NCI-H748 (cell line): Measurements from ENCODE around the gene NTNG1.
A peak's percentile ranks its signal among the peaks of the same experiment; 100 is the strongest.
"Not testable (repeated sequence)": the region's sequence is repeated elsewhere in the genome, so short reads cannot be mapped to it uniquely, and the experiment has no call there.

Experiments
- DNase-seq: peaks from one replicate; lab custom pipeline; 2025; ENCODE audit not compliant: unreplicated experiment; lab: John Stamatoyannopoulos, UW

The NTNG1 gene

DNA sequence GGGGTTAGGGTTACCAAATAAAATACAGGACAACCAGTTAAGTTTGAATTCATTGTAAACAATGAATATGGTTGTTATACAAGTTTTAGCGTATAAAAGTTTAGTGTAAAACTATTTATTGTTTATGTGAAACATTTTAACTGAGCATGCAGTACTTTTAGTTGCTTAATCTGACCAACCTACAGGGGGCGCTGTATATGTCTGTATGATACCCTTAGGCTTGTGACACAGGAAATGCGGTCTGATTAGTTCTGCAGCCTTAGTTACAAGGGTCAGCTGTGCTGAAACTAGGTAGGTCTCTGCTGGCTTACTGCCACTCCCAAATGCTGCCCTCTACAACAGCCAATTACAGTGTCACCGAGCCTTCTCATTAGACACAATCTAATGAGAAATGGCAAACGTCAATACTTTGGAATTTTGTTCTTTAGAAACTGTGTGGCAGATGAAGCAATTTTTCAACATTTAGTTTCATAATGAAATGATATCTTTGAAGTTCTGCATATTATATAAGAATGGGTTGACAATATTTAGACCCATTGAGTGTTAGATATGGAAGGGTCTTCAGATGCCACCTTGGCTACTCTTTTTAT is 56.2 kb downstream of the NTNG1 start:
- DNase-seq, result peak; percentile 72

DNA sequence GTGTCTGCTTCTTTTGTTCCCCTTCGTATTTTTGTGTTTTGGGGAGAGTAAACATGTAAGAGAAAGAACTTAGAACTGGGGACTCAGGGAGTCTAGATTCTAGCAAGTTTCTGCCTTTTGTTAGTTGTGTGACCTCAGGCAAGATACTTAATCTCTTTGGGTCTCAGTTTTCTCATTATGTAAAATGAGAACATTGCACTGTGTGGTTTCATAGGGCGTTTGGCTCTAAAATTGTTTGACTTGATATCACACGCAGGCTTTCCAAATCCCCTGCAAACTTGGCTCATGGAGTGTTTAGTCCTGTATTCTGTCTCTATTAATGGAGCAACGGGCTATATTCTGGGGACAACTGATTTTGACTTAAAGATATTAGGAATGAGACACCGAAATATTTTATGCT is 57.7 kb downstream of the NTNG1 start:
- no peak for DNase-seq

DNA sequence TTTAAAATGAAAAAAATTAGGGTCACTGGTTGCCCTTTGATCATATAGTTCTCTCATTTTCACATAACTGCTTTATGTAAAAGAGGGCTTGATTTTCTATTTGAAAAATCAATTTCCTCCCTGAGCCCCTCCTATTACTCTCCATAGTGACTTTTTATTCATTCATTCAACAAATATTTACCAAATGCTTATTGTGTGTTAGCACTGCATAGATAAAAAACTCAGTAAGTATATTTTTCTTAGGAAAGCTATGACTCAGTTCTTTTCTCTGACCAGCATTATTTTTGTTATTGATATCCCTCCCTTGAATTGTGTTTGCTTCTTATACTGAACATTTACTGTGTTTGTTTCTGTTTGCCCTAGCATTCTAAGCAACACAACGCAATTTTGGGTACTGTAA is 59.8 kb downstream of the NTNG1 start:
- no peak for DNase-seq

DNA sequence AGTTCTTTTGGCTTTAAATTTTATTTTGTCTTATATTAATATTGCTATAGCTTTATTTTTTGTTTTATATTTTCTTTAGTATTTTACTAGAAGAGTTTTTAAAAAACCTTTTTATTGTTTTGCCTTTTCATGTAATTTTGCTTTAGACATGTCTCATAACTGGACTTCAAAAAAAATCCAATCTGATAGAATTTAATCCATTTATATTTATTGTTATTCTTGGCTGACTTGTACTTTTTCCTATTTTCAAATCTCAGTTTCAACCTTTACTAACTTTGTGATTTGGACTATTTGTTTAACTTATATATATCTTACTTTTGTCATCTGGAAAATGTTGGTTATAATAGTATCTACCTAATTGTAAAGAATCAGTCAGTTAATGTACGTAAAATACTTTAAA is 61.2 kb downstream of the NTNG1 start:
- DNase-seq, result no peak

DNA sequence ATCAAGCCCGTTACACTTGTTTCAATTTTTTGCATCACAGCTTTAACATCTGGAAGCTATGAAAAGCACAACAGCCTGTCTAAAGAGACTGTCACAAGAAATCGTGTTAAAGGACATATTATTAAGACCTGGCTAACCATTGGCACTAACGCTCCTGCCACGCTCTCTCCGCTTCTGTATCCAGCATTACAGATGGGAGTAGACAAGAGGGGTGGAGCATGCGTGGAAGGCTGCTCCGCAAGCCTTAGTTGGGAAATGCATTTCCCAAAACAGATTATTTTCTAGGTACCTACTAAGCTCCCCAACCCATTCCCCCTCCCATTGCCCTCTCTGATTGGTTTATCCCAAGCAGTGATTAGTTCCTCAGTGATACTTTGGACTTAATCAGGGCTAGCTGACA is 72.4 kb downstream of the NTNG1 start:
- no peak for DNase-seq

DNA sequence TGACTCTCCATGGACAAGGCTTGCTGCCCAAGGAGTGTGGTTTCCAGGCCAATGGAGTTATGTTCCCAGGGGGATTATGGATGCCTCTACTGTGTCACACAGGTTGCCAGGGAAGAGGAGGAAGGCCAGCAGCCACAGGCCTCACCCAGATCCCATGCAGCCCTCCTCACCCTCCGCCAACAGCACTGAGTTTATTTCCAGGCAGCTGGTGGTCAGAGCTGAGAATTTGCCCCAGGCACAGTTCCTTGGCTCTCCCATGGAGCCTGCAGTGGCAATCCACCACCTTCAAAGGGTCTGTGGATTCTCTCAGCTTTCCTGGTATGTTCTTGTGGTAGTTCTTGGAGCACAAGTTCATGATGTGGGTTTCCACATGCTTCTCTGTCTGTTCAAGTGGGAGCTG is 79.2 kb downstream of the NTNG1 start:
- no peak for DNase-seq

DNA sequence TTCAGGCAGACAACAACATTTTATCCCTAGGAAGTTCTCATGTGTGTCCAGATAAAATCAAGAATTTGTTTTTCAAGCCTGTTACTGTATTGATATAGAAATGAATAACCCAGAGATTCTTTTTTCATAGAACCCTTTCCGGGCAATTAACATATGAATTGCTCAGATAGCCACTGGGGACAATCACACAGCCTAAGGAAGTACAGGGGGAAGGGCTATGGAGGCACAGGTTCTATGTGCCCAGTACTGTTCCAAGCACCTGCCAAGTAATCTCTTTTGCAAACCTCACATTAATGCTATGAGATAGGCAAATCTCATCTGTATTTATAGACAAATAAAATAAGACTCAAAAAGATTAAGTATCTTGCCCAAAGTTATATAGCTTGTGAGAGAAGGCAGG is 84.9 kb downstream of the NTNG1 start:
- no peak for DNase-seq

DNA sequence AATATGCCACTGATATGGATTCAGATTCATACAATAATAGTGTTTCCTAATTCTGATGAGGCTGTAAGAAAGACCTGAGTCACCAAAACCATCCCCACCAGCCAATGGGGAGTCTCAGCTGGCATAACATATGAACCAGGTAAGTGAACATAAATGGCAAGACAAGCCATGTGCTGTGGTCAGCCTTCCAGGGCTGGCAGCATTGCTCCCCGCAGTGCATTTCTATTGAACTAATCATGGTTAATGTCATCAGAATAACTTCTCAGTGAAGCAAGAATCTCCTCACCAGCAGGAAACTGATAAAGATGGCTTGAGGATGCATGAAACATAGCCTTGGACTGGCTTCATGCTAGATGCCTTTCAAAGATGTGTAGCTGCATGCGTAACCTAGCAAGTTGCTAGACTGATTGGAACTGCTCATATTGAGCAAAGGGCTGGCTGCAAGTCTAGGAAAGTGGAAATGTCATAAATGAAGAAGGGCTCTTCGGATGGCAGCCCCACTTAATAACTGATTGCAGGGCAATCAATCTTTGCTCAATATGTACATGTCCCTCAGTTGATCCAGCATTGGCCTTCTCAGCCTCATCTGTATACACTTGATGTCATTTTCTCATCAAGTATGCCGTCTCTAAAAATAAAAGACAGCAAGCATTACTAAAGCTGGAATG is 88.0 kb downstream of the NTNG1 start:
- no peak for DNase-seq

DNA sequence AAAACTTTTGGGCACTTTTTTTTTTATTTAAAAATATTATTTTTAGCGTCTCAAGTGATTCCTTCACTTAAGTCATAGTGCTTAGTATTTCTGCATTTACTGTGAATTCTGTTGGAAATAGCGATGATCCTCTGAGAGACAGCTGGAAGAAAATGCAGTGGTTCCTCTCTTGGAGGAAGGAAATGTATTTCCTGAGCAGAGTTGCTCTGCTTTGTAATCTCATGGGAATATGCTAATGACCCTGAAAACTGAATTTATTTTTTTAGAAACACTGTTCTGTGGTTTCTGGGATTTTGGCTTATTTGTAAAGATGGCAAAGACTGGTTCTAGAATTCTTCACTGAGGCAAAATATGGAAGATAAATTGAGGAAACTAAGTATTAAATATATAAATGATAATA is 88.9 kb downstream of the NTNG1 start:
- DNase-seq, result no peak

DNA sequence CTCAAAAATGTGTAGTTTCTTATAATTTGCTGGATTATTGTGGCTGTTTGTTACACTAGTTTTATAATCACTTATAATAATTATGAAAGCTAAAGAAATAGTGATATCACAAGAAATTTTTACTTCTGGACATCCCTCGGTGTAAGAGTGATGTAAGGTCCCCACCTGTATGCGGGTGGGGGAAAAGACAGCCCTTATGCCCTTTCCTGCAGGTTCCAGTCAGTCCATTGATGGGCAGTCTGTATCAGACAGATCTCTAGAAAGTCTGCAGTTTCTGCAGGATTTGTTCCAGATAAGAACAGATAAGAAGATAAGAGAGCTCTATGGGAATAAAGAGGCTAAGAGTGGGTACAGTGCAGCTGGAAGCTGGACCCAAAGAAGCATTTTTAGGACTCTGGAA is 89.3 kb downstream of the NTNG1 start:
- no peak for DNase-seq

DNA sequence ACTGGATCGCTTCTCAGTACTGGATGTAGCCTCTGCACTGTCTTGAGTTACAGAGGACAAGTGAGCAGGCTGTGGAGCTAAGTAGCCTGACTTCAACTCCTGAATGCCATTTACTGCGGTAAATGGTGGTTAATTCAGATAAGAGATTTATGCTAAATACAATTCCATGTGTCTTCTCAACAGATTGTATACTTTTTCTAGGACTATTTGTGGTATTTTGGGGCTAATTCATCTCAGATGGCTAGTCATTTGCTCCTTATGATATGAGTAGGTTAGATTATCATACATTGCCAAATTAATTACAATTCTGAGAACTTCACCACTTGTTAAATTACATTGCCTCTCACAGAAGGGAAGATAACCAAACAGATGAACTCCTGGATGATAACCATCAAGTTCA is 90.5 kb downstream of the NTNG1 start:
- DNase-seq, result no peak

DNA sequence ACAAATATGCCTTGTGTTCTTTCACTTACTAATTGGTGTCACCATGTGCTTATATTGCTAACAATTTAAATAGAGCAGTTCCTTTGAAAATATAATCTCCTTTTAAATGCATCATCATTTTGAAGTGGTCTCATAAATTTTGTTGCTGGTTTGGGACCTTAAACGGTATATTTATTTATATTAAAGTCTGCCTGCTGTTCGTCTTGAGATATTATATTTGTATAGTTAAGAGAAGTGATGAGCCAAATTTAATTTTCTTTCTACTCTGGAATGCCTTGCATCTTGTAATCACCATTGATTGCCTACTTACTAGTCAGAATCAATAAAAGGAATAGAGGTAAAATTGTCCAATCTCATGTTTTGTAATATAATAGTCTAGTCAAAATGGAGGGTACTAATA is 91.6 kb downstream of the NTNG1 start:
- no peak for DNase-seq

DNA sequence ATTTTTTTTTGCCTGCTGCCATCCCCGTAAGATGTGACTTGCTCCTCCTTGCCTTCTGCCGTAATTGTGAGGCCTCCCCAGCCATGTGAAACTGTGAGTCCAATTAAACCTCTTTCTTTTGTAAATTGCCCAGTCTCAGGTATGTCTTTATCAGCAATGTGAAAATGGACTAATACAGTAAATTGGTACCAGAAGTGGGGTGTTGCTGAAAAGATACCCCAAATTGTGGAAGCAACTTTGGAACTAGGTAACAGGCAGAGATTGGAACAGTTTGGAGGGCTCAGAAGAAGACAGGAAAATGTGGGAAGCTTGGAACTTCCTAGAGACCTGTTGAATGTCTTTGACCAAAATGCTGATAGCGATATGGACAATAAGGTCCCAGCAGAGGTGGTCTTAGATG is 95.9 kb downstream of the NTNG1 start:
- DNase-seq, result not testable (repeated sequence)

DNA sequence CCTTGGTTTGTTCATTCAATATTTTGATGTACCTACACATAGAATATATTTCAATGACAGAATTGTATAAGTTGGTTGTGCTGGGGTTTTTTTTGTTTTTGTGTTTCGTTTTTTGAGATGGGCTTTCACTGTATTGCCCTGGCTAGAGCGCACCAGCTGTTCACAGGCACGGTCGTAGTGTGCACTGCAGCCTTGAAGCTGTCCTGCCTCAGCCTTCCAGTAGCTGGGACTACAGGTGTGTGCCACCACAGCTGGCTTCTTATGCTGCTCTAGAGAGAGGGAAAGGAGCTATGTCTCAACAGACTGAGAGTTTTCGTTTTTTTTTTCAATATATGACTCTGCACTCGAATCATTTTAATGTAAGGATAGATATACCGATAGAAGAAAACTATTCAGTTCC is 102.6 kb downstream of the NTNG1 start:
- DNase-seq, result no peak

DNA sequence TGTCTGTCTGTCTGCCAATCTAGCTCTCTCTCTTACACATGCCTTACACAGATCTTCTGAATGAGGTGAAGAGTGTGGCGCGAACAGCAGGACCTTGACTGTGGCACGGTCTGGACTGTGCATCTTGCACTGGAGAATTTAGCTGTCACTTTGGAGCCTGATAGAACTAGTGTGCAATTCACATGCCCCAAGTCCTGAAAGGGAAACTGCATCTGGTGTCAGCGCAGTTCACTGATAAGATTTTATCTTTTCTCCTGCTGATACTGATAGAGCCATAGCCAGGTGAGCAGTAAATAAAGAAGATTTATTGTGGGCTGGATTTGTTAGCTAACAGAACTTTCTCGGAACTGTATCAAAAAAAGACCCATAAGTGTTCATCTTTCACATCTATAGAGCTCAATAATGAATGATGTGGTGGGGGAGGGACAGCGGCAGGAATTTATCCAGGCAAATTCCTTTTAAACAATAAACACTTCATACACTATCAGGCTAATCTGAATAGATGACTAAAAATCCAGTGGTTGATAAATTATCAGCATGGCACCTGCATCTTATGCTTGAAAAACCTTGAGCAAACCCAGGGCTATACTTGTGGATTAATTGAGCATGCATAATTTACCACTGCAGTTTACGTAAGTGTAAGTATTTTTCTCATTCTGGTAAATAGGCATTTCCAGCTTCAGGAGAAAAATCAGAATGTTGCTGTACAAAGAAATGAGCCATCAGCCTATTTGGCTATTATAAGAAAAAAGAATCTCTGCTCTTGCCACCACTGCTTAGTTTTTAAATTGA is 104.1 kb downstream of the NTNG1 start:
- no peak for DNase-seq

DNA sequence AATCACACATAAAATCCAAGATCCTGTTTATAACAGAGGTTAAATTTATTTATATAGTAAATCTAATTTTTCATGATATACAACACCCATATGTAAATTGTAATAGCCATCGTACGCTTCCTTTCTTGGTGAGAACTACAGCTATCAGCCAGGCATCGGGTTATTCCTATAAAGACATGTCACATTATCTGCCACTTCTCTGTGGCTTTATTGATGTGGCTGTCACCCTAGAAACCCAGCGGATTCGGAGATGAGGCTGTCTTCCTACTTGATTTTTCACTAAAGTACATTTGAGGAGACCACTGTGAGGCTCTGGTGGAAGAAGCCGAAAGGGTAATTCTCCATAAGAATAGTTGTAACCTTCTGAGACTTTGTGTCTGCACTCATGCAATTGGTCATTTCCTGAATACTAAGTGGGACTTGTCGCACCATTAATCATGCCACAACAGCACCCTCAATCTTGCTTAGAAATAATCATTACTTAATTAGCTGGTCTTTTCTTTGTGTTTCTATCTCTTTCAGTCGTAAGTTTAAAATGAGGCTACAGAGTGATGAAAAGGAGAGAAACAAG is 106.0 kb downstream of the NTNG1 start:
- DNase-seq, result no peak

DNA sequence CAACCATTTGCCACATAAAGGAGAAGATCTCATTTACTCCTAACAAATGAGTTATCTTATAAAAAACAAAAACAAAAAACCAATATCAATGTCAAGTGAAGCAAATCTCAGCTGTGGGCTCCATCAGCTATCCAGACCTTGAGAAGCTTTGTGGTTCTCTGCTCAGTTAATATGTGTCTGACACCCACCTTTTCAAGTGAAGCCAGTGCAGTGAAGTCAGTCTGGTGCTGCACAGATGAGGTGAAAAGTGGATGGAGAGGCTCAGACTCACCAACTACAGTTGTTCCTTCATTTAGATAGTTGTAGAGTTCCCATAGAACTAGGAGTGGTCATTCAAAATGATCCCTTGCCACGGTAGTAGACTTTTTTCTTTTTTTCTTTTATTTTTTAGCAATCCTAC is 106.8 kb downstream of the NTNG1 start:
- no peak for DNase-seq

DNA sequence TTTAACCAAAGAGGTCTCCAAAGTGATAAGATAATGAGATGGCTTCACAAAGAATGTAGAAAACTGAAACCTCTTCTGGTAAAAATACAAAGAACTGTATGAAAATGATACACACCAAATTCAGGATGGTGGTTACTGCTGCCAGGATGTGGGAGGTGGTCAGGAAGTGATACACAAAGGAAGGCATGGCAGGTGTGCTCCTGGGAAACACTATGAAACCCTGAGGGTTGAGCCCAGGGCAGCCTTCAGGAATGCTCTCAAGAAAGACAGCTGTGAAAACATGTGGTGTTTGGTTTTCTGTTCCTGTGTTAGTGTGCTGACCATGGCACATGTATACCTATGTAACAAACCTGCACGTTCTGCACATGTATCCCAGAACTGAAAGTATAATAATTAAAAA is 109.3 kb downstream of the NTNG1 start:
- peak; percentile 85 for DNase-seq

DNA sequence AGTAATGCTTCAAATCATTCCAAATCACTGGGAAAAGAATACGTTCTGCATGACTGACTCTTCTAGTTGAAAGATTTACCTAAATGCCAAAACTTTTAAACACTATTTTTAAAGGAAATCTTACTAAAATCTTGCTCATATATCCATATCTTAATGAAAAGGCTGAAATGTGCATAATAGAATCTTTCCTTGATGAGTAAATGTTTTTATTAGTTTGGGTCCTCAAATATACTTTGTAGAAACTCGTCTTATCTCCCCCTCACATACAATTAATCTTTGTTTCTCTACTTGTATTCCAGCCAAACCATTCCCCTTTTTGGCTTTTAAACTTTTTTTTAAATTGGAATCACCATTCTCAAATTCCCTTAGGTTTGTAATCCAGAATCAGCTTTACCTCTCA is 110.2 kb downstream of the NTNG1 start:
- DNase-seq, result no peak

DNA sequence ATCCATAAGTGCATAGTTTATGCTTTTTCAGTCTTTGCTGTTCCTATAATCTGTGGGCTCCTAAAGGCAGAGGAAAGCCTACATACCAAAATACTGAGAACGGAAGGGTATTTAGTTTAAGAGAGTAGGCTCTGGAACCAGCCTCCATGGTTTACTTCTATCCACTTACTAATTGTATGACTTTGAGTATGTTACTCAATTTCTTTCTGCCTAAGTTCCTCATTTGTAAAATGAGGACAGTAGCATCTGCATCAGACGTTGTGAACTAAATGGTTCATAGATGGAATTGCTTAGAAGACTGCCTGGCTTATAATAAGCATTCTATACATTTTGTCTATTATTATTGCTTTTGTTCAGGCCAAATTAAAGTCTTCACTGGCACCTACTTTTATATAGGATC is 111.0 kb downstream of the NTNG1 start:
- DNase-seq, result no peak

DNA sequence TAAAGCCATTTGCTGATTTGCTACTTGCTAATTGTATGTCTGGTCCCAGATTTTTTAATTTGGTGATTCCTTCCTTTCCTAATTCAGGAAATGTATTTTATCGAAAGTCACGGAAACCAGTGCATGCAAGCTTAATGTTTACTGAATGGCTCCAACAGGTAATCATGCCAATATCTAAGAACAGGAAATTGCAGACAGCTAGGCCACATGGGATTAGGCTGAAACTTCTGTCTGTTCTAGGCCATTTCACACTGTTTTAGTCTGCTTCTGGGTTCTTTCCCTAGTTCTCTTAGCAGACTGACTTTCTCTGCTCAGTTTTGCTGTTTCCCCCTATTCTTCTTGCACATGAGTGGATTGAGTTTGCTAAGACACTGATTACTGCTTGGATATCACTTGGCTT is 111.4 kb downstream of the NTNG1 start:
- DNase-seq, result no peak

DNA sequence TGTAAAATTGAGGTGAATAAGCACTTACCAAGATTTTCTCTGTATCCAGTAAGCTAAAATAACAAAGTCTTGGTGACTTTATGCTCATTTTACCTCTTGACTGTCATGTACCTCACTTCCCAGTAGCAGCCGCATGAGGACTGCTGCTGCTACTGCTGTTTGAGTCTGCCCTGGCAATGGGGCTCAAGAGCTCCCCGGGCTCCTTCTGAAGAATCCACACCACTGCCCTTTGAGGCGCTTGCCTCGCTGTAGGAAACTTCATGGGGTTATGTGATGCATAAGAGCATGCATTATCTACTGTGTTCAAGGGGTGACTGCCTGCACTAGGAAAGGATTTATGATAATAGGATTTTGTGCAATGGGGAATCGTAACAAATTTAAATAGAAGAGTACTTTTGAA is 113.5 kb downstream of the NTNG1 start:
- peak; percentile 78 for DNase-seq
